ENCODE measurements around the gene FMOD. TPM values are rescaled to one million over a fixed set of nuclear protein-coding genes. Genes with fewer than 3 reads are reported as not detected.

Gene FMOD
- polyA plus RNA-seq, 1 experiment: 18.0 TPM

DNA sequence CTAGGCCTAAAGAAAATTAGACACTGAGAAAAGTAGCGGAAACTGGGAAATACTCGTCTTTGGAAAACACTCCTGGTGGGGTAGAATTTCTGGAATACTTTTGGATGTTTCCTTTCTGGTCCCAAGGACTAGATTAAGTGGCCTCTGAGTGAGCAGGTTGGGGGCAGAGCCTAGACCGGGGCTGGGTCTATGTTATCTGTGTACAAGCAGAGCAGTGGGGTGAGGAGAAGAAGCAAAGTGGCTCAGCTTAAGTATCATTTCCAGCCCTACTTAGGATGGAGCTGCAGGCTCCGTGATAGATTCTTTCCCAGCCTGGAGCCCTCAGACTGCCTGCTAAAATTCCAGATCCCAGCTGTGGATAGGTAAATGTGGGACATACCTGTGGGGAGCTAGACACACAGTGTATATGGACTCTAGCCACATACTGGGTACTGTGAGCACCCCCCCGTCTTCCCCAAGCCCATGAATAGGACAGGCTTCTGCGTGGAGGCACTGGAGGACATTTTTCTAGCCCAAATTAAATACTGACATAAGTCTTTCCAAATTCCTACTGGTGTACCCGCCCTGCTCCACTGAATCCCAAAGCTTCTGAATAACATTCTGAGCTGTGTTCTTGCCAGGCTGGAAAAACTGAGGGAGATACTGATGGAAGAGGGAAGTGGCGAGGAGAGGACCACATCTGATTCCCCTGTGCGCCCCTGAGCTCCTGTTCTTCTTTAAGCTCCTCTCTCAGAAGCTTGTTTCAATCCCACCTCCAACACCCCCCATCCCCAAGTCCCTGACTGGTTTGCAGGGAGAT is 6.8 kb downstream of the FMOD start:
- Histone ChIP-seq H3K4me3 (ENCODE audit: low read depth, low read length) (no peak overlapping the region), H3K36me3 (ENCODE audit: control insufficient read depth, insufficient read depth, low read length) (no peaks in the 10 kb centered on the region), H3K27me3 (ENCODE audit: control insufficient read depth, insufficient read depth, low read length) (peaks cover 22% of the 10 kb centered on the region)
- no peak for DNase-seq (ENCODE audit: low read depth)
- TF ChIP-seq, protein P1, sequence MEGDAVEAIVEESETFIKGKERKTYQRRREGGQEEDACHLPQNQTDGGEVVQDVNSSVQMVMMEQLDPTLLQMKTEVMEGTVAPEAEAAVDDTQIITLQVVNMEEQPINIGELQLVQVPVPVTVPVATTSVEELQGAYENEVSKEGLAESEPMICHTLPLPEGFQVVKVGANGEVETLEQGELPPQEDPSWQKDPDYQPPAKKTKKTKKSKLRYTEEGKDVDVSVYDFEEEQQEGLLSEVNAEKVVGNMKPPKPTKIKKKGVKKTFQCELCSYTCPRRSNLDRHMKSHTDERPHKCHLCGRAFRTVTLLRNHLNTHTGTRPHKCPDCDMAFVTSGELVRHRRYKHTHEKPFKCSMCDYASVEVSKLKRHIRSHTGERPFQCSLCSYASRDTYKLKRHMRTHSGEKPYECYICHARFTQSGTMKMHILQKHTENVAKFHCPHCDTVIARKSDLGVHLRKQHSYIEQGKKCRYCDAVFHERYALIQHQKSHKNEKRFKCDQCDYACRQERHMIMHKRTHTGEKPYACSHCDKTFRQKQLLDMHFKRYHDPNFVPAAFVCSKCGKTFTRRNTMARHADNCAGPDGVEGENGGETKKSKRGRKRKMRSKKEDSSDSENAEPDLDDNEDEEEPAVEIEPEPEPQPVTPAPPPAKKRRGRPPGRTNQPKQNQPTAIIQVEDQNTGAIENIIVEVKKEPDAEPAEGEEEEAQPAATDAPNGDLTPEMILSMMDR (IDR thresholded peaks at IDR 0.05; ENCODE audit: insufficient read depth, low read depth, low read length): no peak
- POLR2A ChIA-PET: no interaction called here
- CTCF ChIA-PET: interaction anchor here (0.5 to 18.1 kb wide), 19 partner anchors 8 to 282 kb away, joined by 3 to 484 read pairs (median 6); partner anchors contain the start of genes ATP2B4, FMOD and PRELP

DNA sequence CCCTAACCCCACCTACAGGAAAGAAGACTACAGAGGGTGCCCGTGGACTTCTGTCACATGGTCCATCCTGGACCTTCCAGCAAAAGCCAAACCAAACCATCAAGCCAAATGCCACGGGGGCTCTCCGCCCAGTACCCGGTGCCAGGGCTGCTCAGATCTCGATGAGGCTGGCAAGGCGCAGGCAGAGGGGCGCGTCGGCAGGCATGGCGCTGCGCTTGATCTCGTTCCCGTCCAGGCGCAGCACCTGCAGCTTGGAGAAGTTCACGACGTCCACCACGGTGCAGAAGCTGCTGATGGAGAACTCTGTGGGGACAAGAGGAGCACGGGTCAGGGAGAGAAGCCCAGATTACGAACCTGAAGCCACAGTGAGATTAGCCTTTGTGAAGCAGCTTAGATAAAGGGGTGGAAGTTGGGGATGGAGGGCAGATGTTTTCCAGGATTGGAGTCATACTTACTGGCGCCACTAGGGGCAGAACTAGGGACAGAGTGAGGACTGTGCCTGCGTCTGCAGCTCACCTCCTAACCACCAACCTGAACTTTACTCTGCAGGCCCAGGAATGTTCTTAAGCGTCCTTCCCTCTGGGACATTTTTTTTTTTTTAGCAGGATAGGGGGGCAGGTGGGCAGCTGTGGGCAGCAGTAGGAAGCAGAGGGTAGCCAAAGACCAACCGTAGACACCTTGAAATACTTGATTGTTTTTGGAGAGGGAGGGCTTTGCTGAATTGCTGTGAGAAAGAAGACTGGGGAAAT is 8.6 kb downstream of the FMOD start:
- POLR2A ChIA-PET: interaction anchor here (0.6 kb wide), 2 partner anchors 22 to 134 kb away, joined by 3 to 11 read pairs; no protein-coding TSS in a partner anchor

DNA sequence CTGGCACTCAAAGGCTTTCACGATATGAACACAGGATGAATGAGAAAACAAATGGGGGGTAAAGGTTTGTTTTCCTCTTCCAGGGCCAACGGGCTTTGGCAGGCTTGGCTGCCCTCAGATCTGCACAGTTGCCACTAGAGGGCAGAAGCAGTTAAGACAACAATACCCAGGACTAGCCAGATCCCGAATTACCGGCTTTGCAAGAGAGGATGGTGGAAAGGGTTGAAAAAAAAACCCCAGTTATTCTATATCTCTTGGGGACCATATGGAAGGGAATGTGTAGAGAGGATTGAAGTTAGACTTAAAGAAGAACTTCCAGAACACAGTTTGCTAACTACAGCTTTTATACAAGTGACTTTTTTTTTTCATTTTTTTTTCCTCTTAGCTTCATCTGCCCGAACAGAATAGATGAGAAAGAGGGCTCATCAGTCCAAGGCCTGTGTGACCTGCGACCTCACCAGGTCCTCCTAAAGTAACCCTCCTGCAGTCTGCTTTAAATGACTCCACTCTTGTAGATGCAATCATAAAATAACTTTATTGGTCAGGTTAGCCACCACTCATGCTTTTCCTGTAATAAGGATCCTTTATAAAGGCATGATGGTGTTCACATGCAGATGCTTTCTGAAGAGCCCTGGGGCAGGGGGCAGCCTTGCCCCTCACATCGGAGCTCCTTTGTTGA is 10.7 kb downstream of the FMOD start:
- ChIA-PET POLR2A (no interaction called here), CTCF (interaction anchor here (0.6 to 18.1 kb wide), 35 partner anchors 10 to 681 kb away, joined by 3 to 484 read pairs (median 5); partner anchors contain the start of genes FMOD and PRELP)
- no peak overlapping the region for H3K4me3 ChIP-seq (ENCODE audit: low read depth, low read length)
- peaks cover 19% of the 10 kb centered on the region for H3K27me3 ChIP-seq (ENCODE audit: control insufficient read depth, insufficient read depth, low read length)
- DNase-seq (ENCODE audit: low read depth): no peak
- TF ChIP-seq, protein P1 (IDR thresholded peaks at IDR 0.05; ENCODE audit: insufficient read depth, low read depth, low read length): peak; percentile 91
- H3K36me3 ChIP-seq (ENCODE audit: control insufficient read depth, insufficient read depth, low read length): no peaks in the 10 kb centered on the region

More for the DNA sequence above, 8.6 kb downstream of the FMOD start:
- peaks cover 16% of the 10 kb centered on the region for H3K27me3 ChIP-seq (ENCODE audit: control insufficient read depth, insufficient read depth, low read length)
- H3K4me3 ChIP-seq (ENCODE audit: low read depth, low read length): no peak overlapping the region
- no peaks in the 10 kb centered on the region for H3K36me3 ChIP-seq (ENCODE audit: control insufficient read depth, insufficient read depth, low read length)
- TF ChIP-seq, protein P1 (IDR thresholded peaks at IDR 0.05; ENCODE audit: insufficient read depth, low read depth, low read length): peak; percentile 85
- CTCF ChIA-PET: interaction anchor here (0.6 to 18.1 kb wide), 41 partner anchors 9 to 982 kb away, joined by 3 to 484 read pairs (median 5); partner anchors contain the start of genes FMOD and PRELP
- no peak for DNase-seq (ENCODE audit: low read depth)

DNA sequence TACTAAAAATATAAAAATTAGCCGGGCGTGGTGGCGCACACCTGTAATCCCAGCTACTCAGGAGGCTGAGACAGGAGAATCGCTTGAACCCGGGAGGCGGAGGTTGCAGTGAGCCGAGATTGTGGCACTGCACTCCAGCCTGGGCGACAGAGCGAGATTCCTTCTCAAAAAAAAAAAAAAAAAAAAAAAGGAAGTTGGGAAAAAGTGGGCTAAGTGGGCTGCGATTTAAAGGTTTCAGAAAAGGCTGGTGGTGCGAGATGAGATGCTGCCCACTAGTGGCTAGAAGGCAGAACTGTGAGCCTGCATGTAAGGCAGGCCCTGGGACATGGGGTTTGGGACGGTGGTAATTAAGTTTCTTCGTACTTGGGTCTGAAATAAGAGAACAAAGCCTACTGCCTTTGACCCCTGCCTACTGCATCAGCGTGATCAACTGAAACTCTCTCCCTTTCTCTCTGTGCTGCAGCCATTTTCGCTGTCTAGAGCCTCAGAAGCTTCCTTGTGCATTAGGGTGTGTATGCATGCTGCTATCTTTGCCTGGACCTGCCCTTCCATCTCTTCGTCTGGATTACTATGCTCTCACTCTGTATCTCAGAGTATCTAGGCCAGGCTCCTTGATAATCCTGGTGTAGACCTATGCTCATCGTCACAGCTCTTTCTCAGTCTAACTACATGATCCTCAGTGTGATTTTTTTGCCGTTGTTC is 12.4 kb downstream of the FMOD start:
- TF ChIP-seq, protein P1 (IDR thresholded peaks at IDR 0.05; ENCODE audit: insufficient read depth, low read depth, low read length): peak; percentile 94
- no peak for DNase-seq (ENCODE audit: low read depth)
- Histone ChIP-seq H3K36me3 (ENCODE audit: control insufficient read depth, insufficient read depth, low read length) (no peaks in the 10 kb centered on the region), H3K4me3 (ENCODE audit: low read depth, low read length) (no peak overlapping the region), H3K27me3 (ENCODE audit: control insufficient read depth, insufficient read depth, low read length) (peaks cover 19% of the 10 kb centered on the region)
- ChIA-PET CTCF (interaction anchor here (0.5 to 18.1 kb wide), 14 partner anchors 13 to 372 kb away, joined by 3 to 484 read pairs (median 18); partner anchors contain the start of genes ADORA1, FMOD and PRELP), POLR2A (no interaction called here)

Measured in BJ (cell line).